ENCODE results near the gene ATP8A2. TPM values are rescaled to one million over a fixed set of nuclear protein-coding genes. Genes with fewer than 3 reads are reported as not detected.

The ATP8A2 gene
- total RNA-seq, 3 donors from 2014 or later (not counting 1 experiment from before 2014, with no cell fraction given), result 0.43 to 0.68 (median 0.59) TPM

GRCh38 chr13:25982907-25983306 is 611.1 kb downstream of the ATP8A2 start:
- H3K27me3 ChIP-seq (ENCODE audit: control insufficient read depth, insufficient read depth, low read length), result no peaks in the 10 kb centered on the region
- no peak overlapping the region for H3K27ac ChIP-seq (ENCODE audit: low read length)
- no peaks in the 10 kb centered on the region for H3K4me1 ChIP-seq (ENCODE audit: control insufficient read depth, insufficient read depth, low read length)
- DNase-seq, result peak in 1 of 2 donors; percentile 46
- Mint-ChIP-seq H3K4me1 (no peaks in the 10 kb centered on the region), H3K4me3 (no peak overlapping the region), H3K9me3 (no peaks in the 10 kb centered on the region), H3K36me3 (no peaks in the 10 kb centered on the region), H3K27me3 (ENCODE audit: low read depth in 2 of 2) (peaks cover 12 to 20% of the 10 kb centered on the region in 2 donors), H3K27ac (no peak overlapping the region)
- H3K4me3 ChIP-seq (ENCODE audit: low read length), result no peak overlapping the region
- no peaks in the 10 kb centered on the region for H3K36me3 ChIP-seq (ENCODE audit: control insufficient read depth, insufficient read depth, low read length)
- intact Hi-C loops (cut with micrococcal nuclease), result no loop called here
- ATAC-seq, result no peak
- TF ChIP-seq CTCF (IDR thresholded peaks at IDR 0.05), result no peak
- H3K9me3 ChIP-seq (ENCODE audit: control insufficient read depth, insufficient read depth, low read length), result no peaks in the 10 kb centered on the region

- 92% methylated on average over 8 of the region's 8 CpGs for WGBS (ENCODE audit: insufficient coverage)
- H3K4me3 Mint-ChIP-seq, result no peak overlapping the region
- ATAC-seq, result no peak
These were observed 616.2 kb downstream of the ATP8A2 start for GRCh38 chr13:25987987-25988386.

GRCh38 chr13:25988661-25989060 is 616.9 kb downstream of the ATP8A2 start:
- Mint-ChIP-seq H3K4me3 (no peak overlapping the region), H3K27ac (no peak overlapping the region), H3K9me3 (peaks cover 0 to 3% of the 10 kb centered on the region in 2 donors), H3K4me1 (peaks cover 0 to 15% of the 10 kb centered on the region in 2 donors), H3K27me3 (ENCODE audit: low read depth in 2 of 2) (peaks cover 18 to 26% of the 10 kb centered on the region in 2 donors), H3K36me3 (peaks cover 1% of the 10 kb centered on the region)
- no peak for DNase-seq
- Histone ChIP-seq H3K27me3 (ENCODE audit: control insufficient read depth, insufficient read depth, low read length) (no peaks in the 10 kb centered on the region), H3K4me1 (ENCODE audit: control insufficient read depth, insufficient read depth, low read length) (no peaks in the 10 kb centered on the region), H3K4me3 (ENCODE audit: low read length) (no peak overlapping the region), H3K27ac (ENCODE audit: low read length) (no peak overlapping the region), H3K36me3 (ENCODE audit: control insufficient read depth, insufficient read depth, low read length) (no peaks in the 10 kb centered on the region), H3K9me3 (ENCODE audit: control insufficient read depth, insufficient read depth, low read length) (no peaks in the 10 kb centered on the region)
- intact Hi-C loops (cut with micrococcal nuclease), result no loop called here
- 91% methylated on average over 3 of the region's 3 CpGs for WGBS (ENCODE audit: insufficient coverage)
- no peak for TF ChIP-seq CTCF (IDR thresholded peaks at IDR 0.05)
- ATAC-seq, result no peak

More at GRCh38 chr13:25987987-25988386, 616.2 kb downstream of the ATP8A2 start:
- H3K27ac ChIP-seq (ENCODE audit: low read length), result no peak overlapping the region
- no peaks in the 10 kb centered on the region for H3K36me3 ChIP-seq (ENCODE audit: control insufficient read depth, insufficient read depth, low read length)
- DNase-seq, result no peak
- H3K27me3 Mint-ChIP-seq (ENCODE audit: low read depth in 2 of 2), result peaks cover 20 to 31% of the 10 kb centered on the region in 2 donors
- H3K9me3 ChIP-seq (ENCODE audit: control insufficient read depth, insufficient read depth, low read length), result no peaks in the 10 kb centered on the region
- TF ChIP-seq CTCF (IDR thresholded peaks at IDR 0.05), result no peak
- H3K4me1 Mint-ChIP-seq, result peaks cover 0 to 15% of the 10 kb centered on the region in 2 donors
- no peaks in the 10 kb centered on the region for H3K9me3 Mint-ChIP-seq
- no peak overlapping the region for H3K27ac Mint-ChIP-seq
- intact Hi-C loops (cut with micrococcal nuclease), result no loop called here
- H3K27me3 ChIP-seq (ENCODE audit: control insufficient read depth, insufficient read depth, low read length), result no peaks in the 10 kb centered on the region
- H3K36me3 Mint-ChIP-seq, result no peaks in the 10 kb centered on the region
- no peak overlapping the region for H3K4me3 ChIP-seq (ENCODE audit: low read length)
- no peaks in the 10 kb centered on the region for H3K4me1 ChIP-seq (ENCODE audit: control insufficient read depth, insufficient read depth, low read length)

GRCh38 chr13:25990801-25991200 is 619.0 kb downstream of the ATP8A2 start:
- Histone ChIP-seq H3K4me1 (ENCODE audit: control insufficient read depth, insufficient read depth, low read length) (no peaks in the 10 kb centered on the region), H3K27me3 (ENCODE audit: control insufficient read depth, insufficient read depth, low read length) (no peaks in the 10 kb centered on the region), H3K4me3 (ENCODE audit: low read length) (no peak overlapping the region), H3K36me3 (ENCODE audit: control insufficient read depth, insufficient read depth, low read length) (no peaks in the 10 kb centered on the region), H3K27ac (ENCODE audit: low read length) (no peak overlapping the region), H3K9me3 (ENCODE audit: control insufficient read depth, insufficient read depth, low read length) (no peaks in the 10 kb centered on the region)
- DNase-seq, result no peak
- Mint-ChIP-seq H3K27ac (no peak overlapping the region), H3K36me3 (peaks cover 23% of the 10 kb centered on the region), H3K4me3 (no peak overlapping the region), H3K9me3 (peaks cover 8 to 9% of the 10 kb centered on the region in 2 donors), H3K27me3 (ENCODE audit: low read depth in 2 of 2) (peaks cover 22 to 25% of the 10 kb centered on the region in 2 donors), H3K4me1 (peaks cover 0 to 15% of the 10 kb centered on the region in 2 donors)
- WGBS (ENCODE audit: insufficient coverage), result 67% methylated on average over 10 of the region's 10 CpGs
- ATAC-seq, result no peak
- intact Hi-C loops (cut with micrococcal nuclease), result no loop called here
- TF ChIP-seq CTCF (IDR thresholded peaks at IDR 0.05), result no peak

Measured in natural killer cell (primary cell).